Glomerular visceral epithelial cell (primary cell): ENCODE results near the gene EFHD2.
"Not testable (repeated sequence)": the region's sequence is repeated elsewhere in the genome, so short reads cannot be mapped to it uniquely, and the experiment has no call there.

ENCODE experiments used
- DNase-seq: peaks from one replicate; pipeline ENCODE4 v3.0.0-alpha.2; 2016; ENCODE audit errors: extremely low spot score

The EFHD2 gene

DNA sequence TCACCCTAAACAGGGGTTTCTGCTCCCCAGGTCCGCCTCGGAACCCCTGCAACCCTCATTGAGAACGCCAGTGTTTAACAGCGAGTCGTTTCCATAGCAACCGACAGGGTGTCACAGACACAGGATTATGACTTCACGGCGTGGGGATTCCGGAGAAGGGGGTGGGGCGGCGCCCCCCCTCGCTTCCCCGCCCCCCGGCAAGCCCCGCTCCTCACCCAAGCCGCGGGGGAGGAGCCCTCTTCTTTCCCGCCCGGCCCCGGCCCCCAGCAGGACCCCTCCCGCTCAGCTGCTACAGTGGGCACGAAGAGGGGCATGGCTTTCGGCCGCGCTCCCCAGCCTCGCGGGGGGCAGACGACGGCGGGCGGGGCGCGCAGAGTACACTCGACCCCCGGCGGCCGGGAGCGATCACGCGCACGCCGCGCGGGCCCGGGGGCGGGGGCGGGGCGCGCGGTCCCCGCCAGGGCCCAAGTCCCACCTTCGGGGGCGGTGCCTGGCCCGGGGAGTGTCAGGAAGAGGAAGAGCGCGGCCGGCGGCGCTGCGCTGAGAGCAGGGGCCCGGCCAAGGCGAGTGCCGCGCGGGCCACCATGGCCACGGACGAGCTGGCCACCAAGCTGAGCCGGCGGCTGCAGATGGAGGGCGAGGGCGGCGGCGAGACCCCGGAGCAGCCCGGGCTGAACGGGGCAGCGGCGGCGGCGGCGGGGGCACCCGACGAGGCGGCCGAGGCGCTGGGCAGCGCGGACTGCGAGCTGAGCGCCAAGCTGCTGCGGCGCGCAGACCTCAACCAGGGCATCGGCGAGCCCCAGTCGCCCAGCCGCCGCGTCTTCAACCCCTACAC lies at the start of gene EFHD2:
Gene EFHD2 (plus strand): TSS at position 501 of the 835 bp plus-strand sequence. CDS start 84 bp downstream, at position 585.
- peak; percentile 75 for DNase-seq

DNA sequence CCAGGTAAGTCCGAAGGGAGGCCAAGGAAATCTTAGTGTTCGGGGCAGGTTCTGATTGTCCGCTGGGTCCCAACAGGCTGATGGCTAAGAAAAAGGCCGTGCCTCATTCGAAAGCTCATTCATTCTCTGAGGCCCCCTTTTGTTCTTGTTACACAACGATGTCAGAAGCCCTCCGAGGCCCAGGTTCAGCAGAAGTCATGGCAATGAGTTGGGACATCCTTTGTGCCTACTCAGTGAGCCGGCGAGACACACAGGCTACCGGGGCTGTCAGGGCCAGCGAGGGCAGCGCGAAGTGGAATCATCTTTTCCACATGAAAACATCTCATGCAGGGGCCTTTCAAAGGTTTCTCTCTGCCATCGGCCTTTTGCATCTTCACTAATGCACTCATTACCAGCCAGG lies 49.0 kb upstream of the EFHD2 start:
- no peak for DNase-seq

- no peak for DNase-seq
Observed at GRCh38 chr1:15362096-15362736, 47.5 kb upstream of the EFHD2 start.

DNA sequence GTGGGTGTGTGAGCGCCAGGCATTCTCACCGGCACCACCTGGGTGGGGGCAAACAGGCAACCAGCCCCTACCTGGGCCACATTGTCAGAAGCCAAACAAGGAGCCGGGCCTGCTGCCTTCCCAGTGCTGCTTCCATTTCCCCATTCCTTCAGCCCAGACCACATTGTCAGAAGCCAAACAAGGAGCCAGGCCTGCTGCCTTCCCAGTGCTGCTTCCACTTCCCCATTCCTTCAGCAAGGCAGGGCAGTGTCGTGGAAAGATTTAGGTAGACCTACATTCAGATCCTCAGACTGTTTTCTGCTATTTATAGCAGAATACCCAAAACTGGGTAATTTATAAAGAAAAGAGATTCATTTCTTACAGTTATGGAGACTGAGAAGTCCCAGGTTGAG lies 47.0 kb upstream of the EFHD2 start:
- DNase-seq: no peak

DNA sequence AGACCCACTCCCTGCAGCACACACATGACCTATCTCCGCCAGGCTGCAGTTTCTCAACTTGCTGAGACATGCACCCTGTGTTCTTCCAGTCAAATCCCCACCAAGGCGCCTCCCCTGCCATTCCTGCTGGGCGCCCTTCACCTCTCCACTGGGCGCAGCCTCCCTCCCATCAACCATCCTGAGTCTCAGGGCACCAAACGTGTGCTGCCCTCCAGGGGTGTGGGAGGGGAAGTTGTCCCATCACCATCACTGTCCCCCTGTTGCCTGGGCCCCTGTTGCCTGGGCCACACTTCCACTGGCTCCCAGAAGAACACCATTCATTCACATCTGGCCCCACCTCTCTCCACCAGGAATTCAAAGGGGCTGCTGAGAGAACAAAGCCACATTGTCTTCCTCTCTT lies 44.9 kb upstream of the EFHD2 start:
- DNase-seq: no peak

DNA sequence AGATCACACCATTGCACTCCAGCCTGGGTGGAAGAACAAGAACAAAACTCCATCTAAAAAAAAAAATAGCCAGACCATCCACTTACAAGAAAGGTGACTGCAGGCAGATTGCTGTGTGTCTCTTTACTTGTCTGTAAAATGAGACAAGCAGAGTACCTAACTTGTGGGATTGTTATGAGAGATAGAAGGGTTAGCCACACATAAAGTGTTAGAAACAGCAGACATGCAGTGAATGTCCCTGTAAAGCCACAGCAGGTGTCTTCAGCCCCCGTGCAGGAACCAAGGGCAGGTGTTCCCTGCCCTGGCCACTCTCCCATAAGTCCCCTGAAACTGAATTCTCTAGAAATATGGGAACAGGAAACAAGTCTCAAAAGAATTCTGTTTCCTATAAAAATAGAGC lies 40.8 kb upstream of the EFHD2 start:
- DNase-seq: no peak

- no peak for DNase-seq
Observed at GRCh38 chr1:15370268-15370667, 39.4 kb upstream of the EFHD2 start.

- no peak for DNase-seq
Observed at GRCh38 chr1:15370781-15371520, 38.7 kb upstream of the EFHD2 start.

GRCh38 chr1:15371610-15372545 lies 37.8 kb upstream of the EFHD2 start:
- no peak for DNase-seq

- DNase-seq: no peak
Observed at GRCh38 chr1:15378729-15379128, 31.0 kb upstream of the EFHD2 start.

- DNase-seq: not testable (repeated sequence)
Observed at GRCh38 chr1:15379151-15379550, 30.5 kb upstream of the EFHD2 start.

DNA sequence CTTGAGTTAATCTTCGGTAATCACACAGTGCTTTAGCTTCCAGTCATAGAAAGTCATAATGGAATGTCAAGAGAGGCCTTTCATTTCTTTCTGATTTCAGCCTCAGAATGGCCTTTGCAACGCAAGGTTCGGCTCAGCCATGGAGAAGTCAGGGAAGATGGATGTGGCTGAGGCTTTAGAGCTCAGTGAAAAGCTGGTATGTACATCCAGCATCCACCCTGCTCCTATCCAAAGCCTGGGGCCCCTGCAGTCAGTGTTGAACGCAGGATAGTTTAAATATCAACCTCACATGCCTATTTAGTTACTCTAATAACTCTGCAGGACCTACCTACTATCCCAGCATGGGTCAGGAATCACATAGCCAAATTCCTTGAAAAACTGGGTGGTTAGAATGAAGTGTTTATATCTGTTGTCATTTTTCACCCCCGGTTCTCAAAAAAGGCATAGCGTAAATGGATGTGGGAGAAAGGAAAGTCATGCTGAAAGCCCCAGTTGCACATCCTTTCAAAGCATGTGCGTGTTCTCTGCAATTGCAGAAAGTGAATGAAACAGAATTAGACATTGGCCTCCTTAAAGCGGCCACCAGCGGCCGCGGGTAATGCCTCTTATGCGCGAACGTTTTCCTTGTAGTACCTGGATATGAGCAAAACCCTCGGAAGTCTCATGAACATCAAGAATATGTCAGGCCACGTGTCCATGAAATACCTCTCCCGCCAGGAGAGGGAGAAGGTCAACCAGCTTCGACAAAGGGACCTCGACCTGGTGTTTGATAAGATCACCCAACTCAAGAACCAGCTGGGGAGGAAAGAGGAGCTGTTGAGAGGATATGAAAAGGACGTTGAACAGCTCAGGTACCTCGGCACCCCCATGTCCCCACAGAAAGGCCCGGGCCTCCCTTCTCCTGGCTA lies 28.8 kb upstream of the EFHD2 start:
- no peak for DNase-seq

GRCh38 chr1:15381805-15382204 lies 27.9 kb upstream of the EFHD2 start:
- DNase-seq: no peak

- no peak for DNase-seq
Observed at GRCh38 chr1:15382601-15383518, 26.8 kb upstream of the EFHD2 start.

GRCh38 chr1:15383810-15384209 lies 25.9 kb upstream of the EFHD2 start:
- no peak for DNase-seq

DNA sequence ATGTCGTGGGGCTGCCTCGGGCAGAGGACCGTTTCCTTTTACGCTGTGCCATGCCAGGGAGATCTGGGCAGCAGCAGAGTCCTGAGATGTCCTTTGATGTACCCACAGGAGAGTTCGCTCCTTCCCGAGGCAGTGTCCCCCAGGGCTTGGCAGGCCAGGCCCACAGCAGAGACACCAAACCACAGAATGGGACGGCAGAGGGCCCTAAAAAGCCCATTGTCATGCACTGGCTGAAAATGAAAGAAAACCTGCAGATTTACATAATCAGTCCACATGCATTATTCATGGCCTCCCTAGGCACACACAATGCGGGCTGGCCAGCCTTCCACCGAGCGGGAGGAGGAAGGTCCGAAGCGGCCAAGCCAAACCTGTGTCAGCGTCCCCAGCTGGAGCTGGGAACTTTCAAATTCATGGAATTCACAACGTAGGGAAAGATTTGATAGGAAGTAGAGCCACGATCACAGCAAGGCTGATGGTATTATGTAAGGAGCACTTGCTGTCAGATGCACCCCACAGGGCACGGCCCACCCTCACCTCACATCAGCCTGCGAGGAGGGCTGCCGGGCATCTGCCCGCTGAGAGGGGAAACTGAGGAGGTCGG lies 25.3 kb upstream of the EFHD2 start:
- no peak for DNase-seq

DNA sequence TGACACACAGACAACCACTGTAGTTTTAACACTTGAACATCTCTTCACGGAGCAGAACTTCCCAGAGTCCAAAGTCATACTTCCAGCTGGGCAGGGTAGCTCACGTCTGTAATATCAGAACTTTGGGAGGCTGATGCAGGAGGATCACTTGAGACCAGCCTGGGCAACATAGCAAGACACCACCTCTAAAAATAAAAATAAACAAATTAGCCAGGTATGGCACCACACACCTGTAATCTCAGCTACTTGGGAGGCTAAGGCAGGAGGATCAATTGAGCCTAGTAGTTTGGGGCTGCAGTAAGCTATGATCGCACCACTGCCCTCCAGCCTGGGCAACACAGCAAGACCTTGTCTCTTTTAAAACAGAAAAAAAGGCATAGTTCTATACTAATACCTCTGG lies 24.3 kb upstream of the EFHD2 start:
- DNase-seq: no peak

DNA sequence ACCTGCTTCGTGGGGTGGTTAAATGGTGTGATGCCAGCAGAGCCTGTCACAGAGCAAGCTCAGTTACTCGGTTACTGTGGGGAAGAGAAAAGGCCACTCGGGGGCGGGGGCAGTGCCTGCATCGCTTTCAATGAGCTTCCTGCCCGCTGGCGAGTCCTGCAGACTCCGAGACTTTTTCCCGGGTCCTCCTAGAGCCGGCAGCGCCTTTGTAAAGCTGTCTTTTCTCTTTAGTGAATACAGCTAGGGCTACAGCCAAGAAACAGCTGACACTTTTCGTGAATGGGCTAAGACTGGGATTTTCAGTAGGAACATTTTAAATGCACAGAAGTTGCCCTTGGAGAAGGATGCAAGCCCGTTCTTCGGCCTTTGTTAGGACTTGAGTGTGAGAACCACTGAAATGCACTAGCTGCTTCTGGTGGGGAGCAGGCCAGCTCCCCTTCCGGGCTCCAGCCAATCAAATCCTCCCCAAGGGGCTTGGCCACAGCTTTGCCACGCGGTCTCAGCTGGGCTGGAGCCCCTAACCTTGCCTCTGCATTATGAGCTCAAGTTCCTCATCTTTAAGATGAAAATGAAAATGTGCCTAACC lies 23.4 kb upstream of the EFHD2 start:
- DNase-seq: no peak
